ENCODE measurements around the gene GOLPH3L.

Gene GOLPH3L

GRCh38 chr1:150695561-150695960 lies 1.4 kb downstream of the GOLPH3L start:
- TF ChIP-seq MYC (IDR thresholded peaks at IDR 0.05; ENCODE audit: low read depth, low read length) (no peak), MAX (IDR thresholded peaks at IDR 0.05; ENCODE audit: low read depth, low read length) (no peak), CTCF (IDR thresholded peaks at IDR 0.05; ENCODE audit: low read depth, low read length) (no peak), POLR2A (IDR thresholded peaks at IDR 0.05; ENCODE audit: extremely low read depth, insufficient read length) (no peak)
- peak overlapping the region; percentile 93 for H3K4me3 ChIP-seq (ENCODE audit: low read depth, low read length)
- DNase-seq (ENCODE audit: low read depth) = no peak

- no peak for DNase-seq (ENCODE audit: low read depth)
- TF ChIP-seq CTCF (IDR thresholded peaks at IDR 0.05; ENCODE audit: low read depth, low read length) (no peak), MYC (IDR thresholded peaks at IDR 0.05; ENCODE audit: low read depth, low read length) (no peak), POLR2A (IDR thresholded peaks at IDR 0.05; ENCODE audit: extremely low read depth, insufficient read length) (no peak), MAX (IDR thresholded peaks at IDR 0.05; ENCODE audit: low read depth, low read length) (no peak)
- no peak overlapping the region for H3K4me3 ChIP-seq (ENCODE audit: low read depth, low read length)
These were observed 4.2 kb downstream of the GOLPH3L start for GRCh38 chr1:150692720-150693119.

GRCh38 chr1:150688763-150689162 lies 8.2 kb downstream of the GOLPH3L start:
- no peak overlapping the region for H3K4me3 ChIP-seq (ENCODE audit: low read depth, low read length)
- TF ChIP-seq CTCF (IDR thresholded peaks at IDR 0.05; ENCODE audit: low read depth, low read length) (no peak), MYC (IDR thresholded peaks at IDR 0.05; ENCODE audit: low read depth, low read length) (no peak), MAX (IDR thresholded peaks at IDR 0.05; ENCODE audit: low read depth, low read length) (no peak), POLR2A (IDR thresholded peaks at IDR 0.05; ENCODE audit: extremely low read depth, insufficient read length) (no peak)
- no peak for DNase-seq (ENCODE audit: low read depth)

GRCh38 chr1:150686275-150686674 lies 10.7 kb downstream of the GOLPH3L start:
- H3K4me3 ChIP-seq (ENCODE audit: low read depth, low read length) = no peak overlapping the region
- no peak for DNase-seq (ENCODE audit: low read depth)
- no peak for TF ChIP-seq POLR2A (IDR thresholded peaks at IDR 0.05; ENCODE audit: extremely low read depth, insufficient read length)
- no peak for TF ChIP-seq MAX (IDR thresholded peaks at IDR 0.05; ENCODE audit: low read depth, low read length)
- no peak for TF ChIP-seq MYC (IDR thresholded peaks at IDR 0.05; ENCODE audit: low read depth, low read length)
- no peak for TF ChIP-seq CTCF (IDR thresholded peaks at IDR 0.05; ENCODE audit: low read depth, low read length)

GRCh38 chr1:150683914-150684313 lies 13.0 kb downstream of the GOLPH3L start:
- no peak for DNase-seq (ENCODE audit: low read depth)
- H3K4me3 ChIP-seq (ENCODE audit: low read depth, low read length) = no peak overlapping the region
- TF ChIP-seq MAX (IDR thresholded peaks at IDR 0.05; ENCODE audit: low read depth, low read length) (no peak), MYC (IDR thresholded peaks at IDR 0.05; ENCODE audit: low read depth, low read length) (no peak), CTCF (IDR thresholded peaks at IDR 0.05; ENCODE audit: low read depth, low read length) (no peak), POLR2A (IDR thresholded peaks at IDR 0.05; ENCODE audit: extremely low read depth, insufficient read length) (no peak)

- TF ChIP-seq MAX (IDR thresholded peaks at IDR 0.05; ENCODE audit: low read depth, low read length) = no peak
- no peak for TF ChIP-seq CTCF (IDR thresholded peaks at IDR 0.05; ENCODE audit: low read depth, low read length)
- no peak for TF ChIP-seq POLR2A (IDR thresholded peaks at IDR 0.05; ENCODE audit: extremely low read depth, insufficient read length)
- DNase-seq (ENCODE audit: low read depth) = no peak
- H3K4me3 ChIP-seq (ENCODE audit: low read depth, low read length) = no peak overlapping the region
These were observed 18.0 kb downstream of the GOLPH3L start for GRCh38 chr1:150678988-150679387.
